Stimulated activated naive CD4-positive, alpha-beta T cell (primary cell): ENCODE results near the gene HOXB9.

ENCODE experiments used
- DNase-seq, 6 experiments: peaks; one replicate each; lab custom pipeline; 2025; lab: John Stamatoyannopoulos, UW

Gene HOXB9

GRCh38 chr17:48639136-48639535 is 13.0 kb upstream of the HOXB9 start:
- no peak for DNase-seq

GRCh38 chr17:48637323-48638260 is 11.4 kb upstream of the HOXB9 start:
- no peak for DNase-seq

GRCh38 chr17:48636177-48637018 is 10.2 kb upstream of the HOXB9 start:
- peak in 5 of 6 experiments; percentile 22 to 50 (median 39) for DNase-seq

GRCh38 chr17:48634493-48635208 is 8.5 kb upstream of the HOXB9 start:
- DNase-seq = no peak

GRCh38 chr17:48633266-48633677 is 7.1 kb upstream of the HOXB9 start:
- no peak for DNase-seq

GRCh38 chr17:48632579-48633265 is 6.6 kb upstream of the HOXB9 start:
- no peak for DNase-seq

- no peak for DNase-seq
These were observed 5.8 kb upstream of the HOXB9 start for GRCh38 chr17:48631693-48632578.

GRCh38 chr17:48630925-48631692 is 5.0 kb upstream of the HOXB9 start:
- no peak for DNase-seq

GRCh38 chr17:48630009-48630924 is 4.1 kb upstream of the HOXB9 start:
- DNase-seq = no peak

- no peak for DNase-seq
These were observed 3.2 kb upstream of the HOXB9 start for GRCh38 chr17:48629411-48629759.

GRCh38 chr17:48628649-48629410 is 2.7 kb upstream of the HOXB9 start:
- DNase-seq = no peak

- DNase-seq = no peak
These were observed 1.7 kb upstream of the HOXB9 start for GRCh38 chr17:48627623-48628521.

- DNase-seq = no peak
These were observed 1.0 kb upstream of the HOXB9 start for GRCh38 chr17:48627118-48627597.

- DNase-seq = peak in 3 of 6 experiments; percentile 33 to 57 (median 44)
These were observed 488 bp downstream of the HOXB9 start for GRCh38 chr17:48625495-48626244.

- DNase-seq = peak in 1 of 6 experiments; percentile 29
These were observed 1.3 kb downstream of the HOXB9 start for GRCh38 chr17:48624544-48625494.
